ENCODE results near the gene BRPF3.

DNA sequence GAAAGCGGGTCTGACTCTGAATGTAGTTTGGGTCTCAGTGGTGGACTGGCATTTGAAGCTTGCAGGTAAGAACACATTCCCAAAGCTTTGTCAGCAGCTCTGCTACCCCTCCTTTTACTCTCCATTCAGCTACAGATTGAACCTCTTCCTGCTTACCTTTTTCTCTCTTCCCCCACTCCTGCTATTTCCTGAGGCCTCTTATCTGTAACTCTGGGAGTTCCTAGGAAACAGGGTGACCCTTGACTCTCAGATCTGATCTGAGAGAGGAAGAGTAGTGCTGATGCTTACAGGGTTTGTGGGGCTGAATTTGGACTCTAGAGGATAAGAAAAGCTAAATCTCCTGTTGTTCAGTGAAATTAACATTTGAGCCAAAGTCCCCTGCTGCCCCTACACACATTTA is 21.4 kb downstream of the BRPF3 start:
- no peak for TF ChIP-seq HDGF (IDR thresholded peaks at IDR 0.05)
- TF ChIP-seq RFX5 (IDR thresholded peaks at IDR 0.05; ENCODE audit: low read depth, low read length) = no peak
